A204.1 (cell line): ENCODE results near the gene DDAH2.

Experiments
- FAIRE-seq: peaks from 2 replicates; lab custom pipeline; 2012; peaks lifted over from hg19 to GRCh38; lab: Jason Lieb, UNC

Gene DDAH2

DNA sequence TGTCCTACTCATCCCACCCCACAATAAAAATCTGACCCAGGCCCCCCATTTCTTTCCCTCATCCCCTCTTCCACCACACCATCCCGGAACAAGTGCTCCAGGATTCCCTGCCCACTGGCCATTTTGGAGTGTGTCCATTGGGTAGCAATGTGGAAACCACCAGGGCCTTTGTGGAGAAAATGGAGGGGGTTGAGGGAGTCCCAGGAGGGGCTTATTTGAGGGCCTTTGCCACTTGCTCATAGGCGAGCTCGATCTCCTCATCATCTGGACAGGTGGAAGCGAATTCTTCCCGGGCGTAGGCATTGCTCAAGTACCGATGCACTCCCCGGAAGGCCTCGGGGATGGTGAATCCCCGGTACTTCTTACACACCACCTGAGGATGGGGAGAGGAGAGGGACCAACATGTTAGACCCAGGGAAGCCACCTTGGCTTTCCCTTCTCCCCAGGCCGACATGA is 1.6 kb upstream of the DDAH2 start:
- FAIRE-seq, result no peak

DNA sequence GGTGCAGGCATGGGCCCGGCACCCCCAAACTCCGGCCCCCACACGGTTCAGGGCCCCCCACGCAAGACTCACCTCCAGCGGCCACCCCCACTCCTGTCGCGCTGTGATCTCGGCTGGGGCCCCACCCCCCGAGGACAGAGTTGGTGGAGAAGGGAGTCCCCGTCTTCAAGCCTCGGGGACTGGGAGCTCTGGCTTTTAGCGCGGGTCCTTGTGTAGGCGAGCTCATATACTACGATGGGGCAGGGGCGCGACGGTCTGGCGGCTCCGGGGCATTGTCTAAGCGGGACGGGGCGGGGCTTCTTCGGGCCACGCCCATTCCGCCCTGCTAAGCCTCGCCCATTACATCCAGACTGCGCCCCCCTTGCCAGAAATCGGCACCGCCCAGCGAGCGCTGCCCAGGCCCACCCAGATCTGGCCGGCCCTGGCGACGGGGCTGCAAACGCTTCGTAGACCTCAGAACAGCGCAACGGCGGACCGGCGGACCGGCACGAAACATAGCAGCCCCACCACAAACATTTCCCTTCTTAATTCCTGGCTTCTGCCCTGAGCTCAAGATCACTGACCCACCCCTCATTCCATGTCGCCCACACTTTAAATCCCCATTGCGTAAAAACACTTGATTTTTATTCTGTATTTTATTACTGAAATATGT is 1.0 kb upstream of the DDAH2 start:
- FAIRE-seq, result no peak

DNA sequence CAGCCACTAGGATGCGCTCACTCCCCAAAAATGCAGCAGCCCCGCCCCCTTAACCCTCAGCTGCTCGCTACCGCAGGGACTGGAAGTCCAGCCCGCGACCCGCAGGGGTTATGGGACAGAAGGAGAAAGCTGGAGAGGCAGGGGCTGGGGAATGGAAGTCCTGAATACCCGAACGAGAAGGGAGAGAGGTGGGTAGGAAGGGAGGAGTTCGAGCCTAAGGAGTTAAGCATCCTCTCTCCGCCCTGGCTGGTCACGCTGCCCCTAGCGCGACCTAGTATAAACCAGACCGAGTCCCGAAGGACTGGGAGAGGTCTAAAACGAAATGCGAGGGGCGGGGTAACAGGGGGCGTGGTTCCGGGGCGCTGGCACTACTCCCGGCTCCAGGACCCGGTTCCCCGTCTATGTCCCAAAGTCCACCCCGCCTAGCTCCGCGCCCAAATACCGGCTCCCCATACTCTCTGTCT is 448 bp upstream of the DDAH2 start:
- no peak for FAIRE-seq

DNA sequence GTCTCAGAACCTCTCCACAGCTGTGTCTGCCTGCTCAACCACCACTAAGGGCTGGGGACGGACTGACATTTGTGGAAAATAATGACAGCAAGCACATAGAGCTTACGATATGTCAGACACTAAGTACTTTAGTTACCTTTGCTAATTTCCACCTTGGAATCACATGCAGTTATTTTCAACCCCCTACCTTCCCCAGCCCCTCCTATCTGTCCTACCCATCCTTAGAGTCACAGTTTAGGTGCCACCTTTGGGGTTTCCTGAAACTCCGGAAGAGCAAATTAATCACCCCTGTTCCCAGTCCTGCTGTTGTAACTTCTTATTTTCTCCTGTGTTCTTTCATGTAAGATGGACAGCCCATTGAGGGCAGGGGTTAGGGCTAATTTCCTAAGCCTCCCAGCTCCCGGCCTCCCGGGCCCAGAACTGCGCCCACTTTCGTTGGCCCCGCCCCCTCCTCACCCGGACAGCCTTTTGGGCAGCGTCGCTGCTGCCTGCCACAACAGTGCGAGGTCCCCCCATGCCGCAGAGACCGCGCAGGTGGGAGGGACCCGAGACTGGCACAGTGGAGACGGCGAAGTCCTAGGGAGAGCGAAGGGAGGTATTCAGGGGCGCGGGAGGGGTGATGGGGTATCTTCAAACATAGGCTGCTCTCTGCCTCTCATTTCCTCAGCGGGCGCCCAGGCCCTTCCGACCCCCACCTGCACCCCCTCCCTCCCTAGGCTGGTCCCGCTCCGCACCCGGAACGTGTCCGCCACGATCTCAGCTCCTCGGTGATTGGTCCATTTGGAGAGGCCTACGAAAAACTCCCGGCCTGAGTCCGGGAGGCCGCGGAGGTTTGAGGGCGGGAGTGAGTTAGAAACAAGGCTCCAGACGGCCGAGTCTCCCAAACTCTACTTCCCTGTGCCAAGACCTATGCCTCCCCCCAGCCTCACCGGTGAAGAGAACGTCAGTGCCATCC is 1.1 kb downstream of the DDAH2 start:
- FAIRE-seq, result no peak

DNA sequence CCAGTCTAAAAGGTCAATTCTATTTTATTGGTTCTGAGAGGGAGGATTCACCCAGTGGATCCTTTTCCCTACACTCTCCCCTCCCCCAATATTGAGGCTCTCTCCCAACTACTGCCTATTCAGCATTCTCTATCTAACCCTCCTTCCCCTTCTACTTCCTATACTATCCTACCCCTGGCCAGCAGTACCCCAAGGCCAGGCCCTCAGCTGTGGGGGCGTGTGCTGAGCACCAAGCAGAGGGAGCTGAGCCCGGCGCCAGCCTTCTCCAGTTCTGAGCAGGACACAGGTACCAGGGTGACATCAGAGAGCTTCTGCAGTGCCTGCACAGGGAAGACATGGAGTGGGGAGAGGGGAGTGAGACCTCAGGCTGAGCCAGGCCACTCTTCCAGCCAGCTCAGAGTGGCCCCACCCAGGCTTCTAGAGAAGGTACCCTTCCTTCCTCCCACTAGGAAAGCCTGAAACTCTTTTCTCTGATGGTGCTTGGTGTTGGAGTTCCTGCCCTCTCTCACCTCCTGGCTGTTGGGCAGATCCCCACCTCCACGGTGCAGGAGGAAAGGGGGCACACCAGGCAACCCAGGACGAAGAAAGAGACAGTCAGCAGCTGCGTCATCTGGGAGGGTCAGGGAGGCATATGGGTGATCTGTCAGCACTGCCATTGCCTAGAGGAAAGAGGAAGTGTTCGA is 1.9 kb downstream of the DDAH2 start:
- FAIRE-seq, result no peak

DNA sequence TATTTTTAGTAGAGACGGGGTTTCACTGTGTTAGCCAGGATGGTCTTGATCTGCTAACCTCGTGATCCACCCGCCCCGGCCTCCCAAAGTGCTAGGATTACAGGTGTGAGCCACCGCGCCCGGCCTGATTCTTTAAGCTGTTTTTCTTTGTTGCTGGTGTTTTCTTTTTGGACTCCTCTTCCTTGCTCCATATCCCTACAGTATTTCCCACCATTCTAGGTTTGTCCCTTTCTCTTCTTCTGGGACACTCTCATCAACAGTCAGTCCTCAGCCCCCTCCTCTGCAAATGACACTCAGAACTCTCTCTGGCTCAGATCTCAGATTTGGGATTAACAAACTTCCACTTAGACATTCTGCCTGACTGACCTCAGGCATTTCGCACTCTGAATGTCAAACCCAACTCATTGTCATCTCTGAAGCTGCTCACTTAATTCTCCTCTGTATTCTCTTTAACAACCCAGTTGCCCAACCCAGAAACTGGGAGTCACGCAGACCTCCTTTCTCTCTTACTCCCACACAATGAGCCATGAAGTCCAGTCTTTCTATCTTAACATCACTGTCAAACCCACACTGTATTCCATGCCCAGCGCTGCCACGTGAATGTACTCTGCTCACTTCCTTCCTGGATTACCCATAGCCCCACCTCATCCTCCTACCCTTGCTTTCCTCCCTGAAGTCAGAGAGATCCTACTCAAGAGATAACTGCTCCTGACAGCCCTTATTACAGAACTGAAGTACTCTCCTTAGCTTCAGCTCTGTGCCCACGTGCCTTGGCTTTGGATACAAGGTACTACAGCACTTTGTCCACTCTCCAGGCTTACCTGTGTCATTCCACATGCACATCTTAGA is 3.4 kb downstream of the DDAH2 start:
- no peak for FAIRE-seq

DNA sequence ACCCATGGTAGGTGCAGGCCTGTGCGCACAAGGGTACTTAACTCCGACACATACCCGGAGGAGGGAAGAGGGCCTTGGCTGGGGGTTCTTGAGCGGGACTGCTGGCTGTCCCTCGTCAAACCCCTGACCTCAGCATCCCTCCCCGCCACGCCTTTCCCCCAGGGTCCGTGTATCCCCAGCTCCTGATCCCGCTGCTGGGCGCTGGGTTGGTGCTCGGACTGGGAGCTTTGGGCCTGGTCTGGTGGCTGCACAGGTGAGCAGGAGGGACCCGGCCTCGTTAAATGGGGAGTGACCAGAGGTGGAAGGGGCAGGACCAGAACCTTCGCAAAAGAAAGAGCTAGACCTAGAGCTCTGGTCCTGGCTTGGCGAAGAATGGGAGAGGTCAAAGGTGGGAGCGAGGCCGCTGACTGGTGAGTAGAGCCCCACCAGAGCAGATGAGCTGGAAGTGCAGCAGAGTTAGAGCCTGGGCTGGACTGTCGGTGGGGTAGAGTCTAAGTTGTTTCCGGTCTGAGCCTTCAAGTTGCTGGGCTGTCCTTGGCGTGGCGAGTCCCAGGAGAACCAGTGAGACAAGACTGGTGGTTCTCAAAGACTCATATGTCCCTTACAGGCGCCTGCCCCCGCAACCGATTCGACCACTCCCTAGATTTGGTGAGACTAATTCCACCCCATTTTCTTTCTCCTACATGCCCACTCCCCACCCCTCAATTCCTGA is 5.0 kb downstream of the DDAH2 start:
- no peak for FAIRE-seq

DNA sequence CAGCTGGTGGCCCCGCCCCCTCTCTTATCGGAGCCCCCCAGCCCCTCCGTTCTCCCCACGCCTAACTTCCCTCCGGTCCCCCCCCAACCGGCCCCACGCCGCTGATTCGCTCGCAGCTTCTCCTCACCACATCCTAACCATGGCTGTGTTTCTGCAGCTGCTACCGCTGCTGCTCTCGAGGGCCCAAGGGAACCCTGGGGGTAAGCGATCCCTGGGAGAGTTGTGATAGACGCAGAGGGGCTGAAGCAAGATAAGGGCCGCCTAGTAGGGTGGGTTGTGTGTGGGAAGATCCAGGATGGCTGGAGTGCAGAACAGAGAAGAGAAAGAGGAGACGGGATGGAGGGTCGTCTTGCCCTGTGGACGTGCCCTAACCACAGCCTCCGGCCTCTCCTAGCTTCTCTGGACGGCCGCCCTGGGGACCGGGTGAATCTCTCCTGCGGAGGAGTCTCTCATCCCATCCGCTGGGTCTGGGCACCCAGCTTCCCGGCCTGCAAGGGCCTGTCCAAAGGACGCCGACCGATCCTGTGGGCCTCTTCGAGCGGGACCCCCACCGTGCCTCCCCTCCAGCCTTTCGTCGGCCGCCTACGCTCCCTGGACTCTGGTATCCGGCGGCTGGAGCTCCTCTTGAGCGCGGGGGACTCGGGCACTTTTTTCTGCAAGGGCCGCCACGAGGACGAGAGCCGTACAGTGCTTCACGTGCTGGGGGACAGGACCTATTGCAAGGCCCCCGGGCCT is 5.7 kb downstream of the DDAH2 start, which contains the start of gene MPIG6B:
TSS of gene MPIG6B (plus strand) at position 129 of the 735 bp plus-strand sequence. CDS start at position 140, 11 bp downstream.
- no peak for FAIRE-seq

DNA sequence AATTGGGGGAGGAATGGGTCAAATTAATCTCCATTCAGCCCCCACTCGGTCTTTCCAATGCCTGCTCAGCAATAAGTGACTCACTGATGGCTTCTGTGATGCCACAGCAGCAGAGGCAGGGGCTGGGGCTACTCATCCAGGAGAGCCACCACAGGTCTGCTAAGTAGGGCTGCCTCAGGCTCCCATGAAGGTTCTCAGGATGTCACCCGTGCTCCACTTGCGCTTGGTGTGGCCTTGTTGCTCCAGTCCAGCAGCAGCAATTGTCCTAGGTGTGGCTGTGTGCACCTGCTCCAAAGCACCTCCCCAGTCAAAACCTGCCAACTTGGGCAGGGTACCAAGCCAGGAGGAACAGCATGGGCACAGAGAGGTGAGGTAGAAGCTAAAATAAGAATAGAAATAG is 6.9 kb downstream of the DDAH2 start:
- FAIRE-seq, result no peak

DNA sequence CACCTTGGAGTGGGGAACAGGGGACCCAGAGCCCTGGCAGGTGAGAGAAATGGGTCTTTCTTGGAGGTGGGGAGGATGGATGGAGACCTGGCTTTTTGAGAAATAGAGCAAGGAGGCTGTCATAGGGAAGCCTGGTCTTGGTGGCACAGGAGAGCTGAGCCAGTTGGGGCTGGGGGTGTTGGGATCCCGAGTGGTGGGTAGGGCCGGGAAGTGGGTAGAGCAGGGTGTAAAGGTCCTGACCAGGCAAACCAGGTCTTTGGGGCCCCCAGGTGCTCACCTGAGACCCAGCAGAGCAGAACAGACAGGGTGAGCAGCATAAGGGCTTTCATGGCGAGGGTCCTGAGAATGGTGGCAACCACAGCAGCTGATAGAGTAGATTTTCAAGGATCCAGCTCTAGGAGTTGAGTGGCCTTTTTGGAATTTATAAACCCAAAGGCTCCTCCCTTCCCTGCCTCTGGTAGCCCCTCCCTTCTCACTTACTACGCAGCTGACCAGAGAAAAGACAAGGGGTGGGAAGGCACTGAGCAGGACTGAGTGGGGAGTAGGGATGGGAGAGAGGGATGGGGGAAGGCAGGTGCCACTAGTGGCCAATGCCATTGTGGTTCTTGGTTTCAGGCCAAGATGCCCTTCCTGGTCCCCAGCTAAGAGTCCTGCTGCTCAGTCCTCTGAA is 7.6 kb downstream of the DDAH2 start, which contains the start of gene LY6G6C:
TSS of gene LY6G6C (minus strand) at position 396 of the 670 bp plus-strand sequence. CDS start at position 329, 67 bp downstream.
- FAIRE-seq, result no peak

DNA sequence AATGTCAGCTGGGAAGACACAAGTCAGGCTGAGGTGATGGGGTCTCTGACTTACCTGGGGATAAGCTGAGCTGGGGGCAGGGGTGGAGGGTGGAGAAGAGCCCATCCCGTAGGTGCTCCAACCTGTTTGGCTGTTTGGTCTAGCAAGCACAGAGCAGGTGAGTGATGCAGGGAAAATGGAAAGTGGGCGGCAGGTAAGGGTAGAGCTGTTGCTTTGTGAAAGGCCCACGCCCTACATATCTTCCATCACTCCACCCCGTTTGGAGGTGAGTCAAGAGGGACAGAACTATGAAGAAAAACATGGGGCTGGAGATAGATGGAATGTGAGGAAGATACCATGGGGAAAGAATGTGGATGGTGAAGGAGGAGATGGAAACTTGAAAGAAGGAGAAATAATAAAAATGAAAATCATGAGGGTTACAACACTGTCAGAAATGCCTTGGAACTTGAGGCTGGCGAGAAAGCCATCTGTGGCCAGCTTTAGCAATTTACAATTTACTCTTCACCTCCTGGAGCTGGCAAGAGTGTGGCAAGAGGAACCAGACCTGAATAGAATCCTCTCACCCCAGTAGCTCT is 8.8 kb downstream of the DDAH2 start:
- no peak for FAIRE-seq

DNA sequence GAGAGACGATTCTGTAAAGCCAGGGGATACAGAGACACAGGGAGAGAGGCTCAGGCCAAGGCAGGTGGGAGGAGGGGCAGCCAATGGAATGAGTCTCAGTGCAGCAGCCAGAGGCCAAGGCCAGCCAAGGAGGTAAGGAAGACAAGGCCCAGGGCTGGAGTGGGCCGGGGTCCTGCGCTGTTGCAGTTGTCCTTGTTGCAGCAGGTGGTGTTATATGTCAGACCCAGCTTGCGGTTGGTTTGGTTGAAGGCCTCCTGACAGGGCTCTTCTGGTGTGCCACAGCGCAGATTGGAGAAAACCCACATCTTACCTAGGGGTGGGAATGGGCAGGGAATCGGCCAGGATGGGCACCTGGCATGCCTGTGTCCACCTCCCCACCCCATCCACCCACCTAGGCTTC is 10.1 kb downstream of the DDAH2 start:
- no peak for FAIRE-seq

DNA sequence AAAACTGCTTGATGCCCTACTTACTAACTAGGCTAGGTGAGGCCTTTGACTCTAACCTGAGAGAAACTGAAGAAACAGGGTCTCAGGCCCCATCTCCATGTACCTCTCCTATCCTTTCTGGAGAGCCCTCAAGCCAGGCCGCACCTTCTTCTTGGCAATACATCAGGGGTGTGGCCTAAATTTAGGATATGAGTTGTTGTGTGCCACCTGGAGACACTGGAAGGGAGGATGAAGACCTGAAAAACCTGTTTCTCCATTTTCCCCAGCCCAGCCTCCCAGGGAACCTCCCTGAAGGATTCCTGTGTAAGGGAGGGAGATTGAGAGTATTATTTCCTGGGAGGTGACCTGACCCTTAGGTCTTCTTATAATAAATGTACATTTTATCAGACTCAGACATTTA is 10.8 kb downstream of the DDAH2 start:
- no peak for FAIRE-seq

DNA sequence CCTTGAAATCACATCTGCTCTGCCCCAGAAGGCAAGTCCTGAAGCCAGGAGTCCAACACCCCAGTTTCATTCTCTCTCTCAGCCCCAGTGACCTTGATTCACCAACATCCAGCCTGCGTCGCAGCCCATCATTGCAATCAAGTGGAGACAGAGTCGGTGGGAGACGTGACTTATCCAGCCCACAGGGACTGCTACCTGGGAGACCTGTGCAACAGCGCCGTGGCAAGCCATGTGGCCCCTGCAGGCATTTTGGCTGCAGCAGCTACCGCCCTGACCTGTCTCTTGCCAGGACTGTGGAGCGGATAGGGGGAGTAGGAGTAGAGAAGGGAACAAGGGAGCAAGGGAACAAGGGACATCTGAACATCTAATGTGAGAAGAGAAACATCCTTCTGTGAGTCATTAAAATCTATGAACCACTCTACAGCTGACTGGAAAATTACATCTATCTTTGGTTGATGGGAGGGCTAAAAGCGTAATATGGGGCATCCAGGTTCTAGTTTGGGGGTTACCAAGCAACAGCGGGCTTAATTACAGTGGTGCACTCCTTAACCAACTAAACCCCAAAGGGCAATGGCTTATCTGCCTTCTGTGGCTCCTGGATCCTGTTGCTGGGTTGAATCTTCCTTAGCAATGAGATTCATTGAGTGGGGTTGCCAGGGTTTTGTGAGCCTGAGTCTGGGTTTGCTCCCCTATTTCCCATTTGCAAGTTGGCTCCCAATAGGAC is 11.4 kb downstream of the DDAH2 start:
- FAIRE-seq, result no peak

DNA sequence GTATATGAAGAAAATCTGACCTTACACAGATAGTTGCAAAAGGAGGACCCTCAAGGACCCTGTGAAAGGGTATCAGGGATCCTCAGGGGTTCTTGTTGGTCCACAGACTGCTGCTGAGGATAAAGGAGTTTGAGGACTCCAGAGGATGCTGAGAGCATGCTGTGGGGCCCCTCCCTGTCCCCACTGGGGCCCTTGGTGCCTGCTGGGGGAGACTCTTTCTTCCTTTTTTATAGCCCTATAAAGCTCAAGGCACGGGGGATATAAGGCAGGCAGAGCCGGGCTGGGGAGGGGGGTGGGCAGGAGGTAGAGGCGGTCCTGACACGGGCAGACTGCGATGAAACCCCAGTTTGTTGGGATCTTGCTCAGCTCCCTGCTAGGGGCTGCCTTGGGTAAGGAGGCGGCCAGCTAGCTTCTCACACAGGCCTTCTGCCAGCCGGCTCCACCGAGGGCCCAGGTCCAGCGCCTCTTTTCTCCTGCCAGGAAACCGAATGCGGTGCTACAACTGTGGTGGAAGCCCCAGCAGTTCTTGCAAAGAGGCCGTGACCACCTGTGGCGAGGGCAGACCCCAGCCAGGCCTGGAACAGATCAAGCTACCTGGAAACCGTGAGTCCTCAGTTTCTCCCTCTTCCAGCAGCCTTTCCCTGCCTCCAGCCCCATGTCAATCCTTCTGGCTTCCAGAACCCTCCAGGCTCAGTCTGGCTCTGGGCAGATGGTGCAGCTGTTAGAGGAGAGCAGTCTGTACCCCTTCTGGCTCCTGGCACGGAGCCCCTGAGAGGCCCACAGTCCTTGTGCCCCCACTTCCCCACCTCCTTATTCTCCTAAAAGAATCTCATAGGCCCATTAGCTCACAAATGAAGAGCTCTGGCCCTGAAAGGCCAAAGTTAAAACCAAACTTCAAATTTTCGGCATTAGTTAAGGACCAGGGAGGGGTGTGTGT is 13.8 kb downstream of the DDAH2 start, which contains the start of gene LY6G6D:
TSS of gene LY6G6D (plus strand) at position 327 of the 937 bp plus-strand sequence. CDS start at position 335, 8 bp downstream.
- FAIRE-seq, result no peak

DNA sequence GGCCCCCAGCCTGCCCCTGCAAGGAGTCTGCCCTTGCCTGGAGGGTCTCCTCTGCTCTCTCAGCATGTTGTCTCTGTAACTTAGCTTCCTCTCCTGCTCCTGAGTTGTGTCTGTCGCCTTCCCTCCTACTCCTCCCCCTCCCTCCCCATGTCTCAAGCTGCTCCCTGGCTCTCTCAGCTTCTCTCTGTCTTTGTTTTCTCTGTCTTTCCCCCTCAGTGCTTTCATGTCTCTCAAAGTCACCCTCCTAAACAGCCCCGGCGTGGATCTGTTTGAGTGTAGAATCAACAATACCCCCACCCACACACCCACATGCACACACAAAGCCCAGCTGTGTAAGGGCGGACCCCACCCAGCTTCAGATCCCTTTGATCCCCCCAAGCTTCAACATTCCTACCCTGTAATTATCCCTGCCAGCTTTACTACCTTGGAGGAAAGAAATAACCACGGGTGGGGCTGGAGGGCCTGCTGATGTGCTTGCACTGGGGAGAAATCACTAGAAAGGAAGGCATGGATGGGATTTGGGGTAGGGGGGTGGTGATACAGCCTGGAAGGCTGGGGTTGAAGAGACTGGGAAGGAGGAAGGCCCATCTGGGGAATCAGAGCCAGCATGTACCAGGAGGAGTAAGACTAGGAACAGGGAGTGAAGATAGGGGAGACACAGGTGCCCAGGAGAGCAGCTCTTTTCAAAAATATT is 15.0 kb downstream of the DDAH2 start:
- no peak for FAIRE-seq

DNA sequence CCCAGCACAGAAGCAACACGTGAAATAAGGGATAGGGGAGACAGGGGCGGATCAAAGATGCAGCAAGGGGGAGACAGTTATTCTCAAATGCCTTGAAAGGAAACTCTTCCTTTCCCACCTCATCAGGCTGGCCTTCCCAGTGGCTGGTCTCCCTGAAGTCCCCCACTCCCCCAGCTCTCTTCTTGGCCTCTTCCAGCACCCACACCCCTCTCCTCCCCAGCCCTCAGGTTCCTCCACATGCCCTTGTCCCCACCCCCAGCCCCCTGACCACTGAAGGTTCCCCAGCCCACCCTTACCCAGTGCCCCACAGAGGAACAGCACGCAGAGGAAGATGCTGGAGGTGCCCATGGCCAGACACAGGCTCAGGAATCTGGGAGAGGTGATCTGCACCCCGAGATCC is 15.6 kb downstream of the DDAH2 start:
- FAIRE-seq, result no peak
